IMR-90 (cell line): ENCODE results near the gene ZNF77. TPM values are rescaled to one million over a fixed set of nuclear protein-coding genes. Genes with fewer than 3 reads are reported as not detected.

Experiments used
- ATAC-seq: fragments of 200-7000 bp; cut with Tn5 transposase; 2 replicates; pipeline ENCODE4 v1.9.1; 2020; ENCODE audit warnings: low read depth, mild to moderate bottlenecking, moderate library complexity
- BruUV-seq: library from RNA; stranded (reverse); fragments of 400-500 nt; replicated peaks from 2 replicates; lab custom pipeline; 2021; lab: Mats Ljungman, UMichigan
- CTCF ChIA-PET: fragments of 300-600 bp; formaldehyde crosslinking; extraction: SDS; loops from one replicate; lab custom pipeline; 2021; ENCODE audit warnings: antibody characterized with exemption; lab: Yijun Ruan, JAX
- POLR2A ChIA-PET: fragments of 300-600 bp; sonication (Branson Sonifier 250); formaldehyde crosslinking; loops from one replicate; lab custom pipeline; 2022; ENCODE audit warnings: antibody characterized with exemption; ENCODE audit not compliant: unreplicated experiment; lab: Charles Lee
- DNase-seq: peaks from one replicate; pipeline ENCODE4 v3.0.0; 2013
- H2AFZ ChIP-seq: replicated peaks from 2 replicates; pipeline ENCODE3; 2013; ENCODE audit warnings: low read length, mild to moderate bottlenecking; ENCODE audit not compliant: poor library complexity
- H2AK5ac ChIP-seq: 2 replicates; pipeline ENCODE4 v1.6.1; 2013; ENCODE audit warnings: low read depth, low read length, inconsistent platforms
- H2AK9ac ChIP-seq: replicated peaks from 2 replicates; pipeline ENCODE3; 2013; ENCODE audit warnings: mild to moderate bottlenecking, low read depth, low read length, moderate library complexity; ENCODE audit not compliant: poor library complexity
- H2BK120ac ChIP-seq: 2 replicates; pipeline ENCODE4 v1.6.1; 2013; ENCODE audit warnings: low read depth, low read length, inconsistent platforms
- H2BK15ac ChIP-seq: 3 replicates; pipeline ENCODE4 v1.6.1; 2013; ENCODE audit warnings: low read depth, low read length, inconsistent platforms
- H2BK20ac ChIP-seq: 2 replicates; pipeline ENCODE4 v1.6.1; 2013; ENCODE audit warnings: low read depth, mild to moderate bottlenecking, inconsistent platforms, low read length, moderate library complexity
- H2BK5ac ChIP-seq: 2 replicates; pipeline ENCODE4 v1.6.1; 2013; ENCODE audit warnings: mild to moderate bottlenecking, low read depth, low read length, inconsistent platforms; ENCODE audit not compliant: poor library complexity, severe bottlenecking
- H3K14ac ChIP-seq: replicated peaks from 2 replicates; pipeline ENCODE4 v1.6.1; 2013; ENCODE audit warnings: low read depth, low read length, inconsistent platforms
- H3K18ac ChIP-seq: 2 replicates; pipeline ENCODE4 v1.6.1; 2013; ENCODE audit warnings: low read depth, low read length, control low read depth
- H3K23ac ChIP-seq: 2 replicates; pipeline ENCODE4 v1.6.1; 2013; ENCODE audit warnings: low read depth, low read length, inconsistent platforms
- H3K27ac ChIP-seq: 2 replicates; pipeline ENCODE4 v1.5.1; 2013; ENCODE audit warnings: mild to moderate bottlenecking, control low read depth, low read length; ENCODE audit not compliant: insufficient read depth
- H3K27me3 ChIP-seq: 2 replicates; pipeline ENCODE4 v1.6.1; 2013; ENCODE audit warnings: low read length; ENCODE audit not compliant: control insufficient read depth, insufficient read depth
- H3K36me3 ChIP-seq: 2 replicates; pipeline ENCODE4 v1.6.1; 2013; ENCODE audit warnings: low read length, mixed read lengths; ENCODE audit not compliant: control insufficient read depth, insufficient read depth
- H3K4ac ChIP-seq: 2 replicates; pipeline ENCODE4 v1.6.1; 2013; ENCODE audit warnings: low read depth, low read length, inconsistent platforms
- H3K4me1 ChIP-seq: 2 replicates; pipeline ENCODE4 v1.6.1; 2013; ENCODE audit warnings: low read length, mixed read lengths; ENCODE audit not compliant: control insufficient read depth, insufficient read depth
- H3K4me2 ChIP-seq: 2 replicates; pipeline ENCODE4 v1.6.1; 2013; ENCODE audit warnings: low read depth, mild to moderate bottlenecking, control low read depth, low read length, moderate library complexity
- H3K4me3 ChIP-seq: 2 replicates; pipeline ENCODE4 v1.5.1; 2013; ENCODE audit warnings: low read depth, mild to moderate bottlenecking, control low read depth, low read length, moderate library complexity; ENCODE audit not compliant: insufficient read depth
- H3K56ac ChIP-seq: 2 replicates; pipeline ENCODE4 v1.6.1; 2013; ENCODE audit warnings: low read length, inconsistent platforms; ENCODE audit not compliant: insufficient read depth; ENCODE audit errors: extremely low read depth
- H3K79me1 ChIP-seq, 2 experiments: 2 replicates each; pipeline ENCODE4 v1.6.1; 2013; ENCODE audit warnings: low read length in 2 of 2, inconsistent platforms in 1 of 2, low read depth in 1 of 2
- H3K9ac ChIP-seq: 2 replicates; pipeline ENCODE4 v1.6.1; 2013; ENCODE audit warnings: low read depth, low read length, control low read depth
- H3K9me1 ChIP-seq: 2 replicates; pipeline ENCODE4 v1.6.1; 2013; ENCODE audit warnings: low read length, inconsistent platforms; ENCODE audit not compliant: insufficient read depth
- H3K9me3 ChIP-seq: 2 replicates; pipeline ENCODE4 v1.6.1; 2013; ENCODE audit warnings: low read length; ENCODE audit not compliant: control insufficient read depth, insufficient read depth
- H4K20me1 ChIP-seq: 2 replicates; pipeline ENCODE4 v1.6.1; 2013; ENCODE audit warnings: low read length, inconsistent platforms; ENCODE audit not compliant: insufficient read depth
- H4K5ac ChIP-seq: 2 replicates; pipeline ENCODE4 v1.6.1; 2013; ENCODE audit warnings: mild to moderate bottlenecking, low read depth, low read length, control low read depth
- H4K8ac ChIP-seq, 2 experiments: 2 replicates each; pipeline ENCODE4 v1.6.1; 2013; ENCODE audit warnings: low read depth in 2 of 2, low read length in 2 of 2, control low read depth in 1 of 2, inconsistent platforms in 1 of 2
- H4K91ac ChIP-seq: 2 replicates; pipeline ENCODE4 v1.6.1; 2013; ENCODE audit warnings: low read depth, low read length, inconsistent platforms; ENCODE audit not compliant: insufficient read depth
- BHLHE40 ChIP-seq: fragments of 150-350 bp; IDR thresholded peaks from 2 replicates; pipeline ENCODE4 v1.6.1; 2016; ENCODE audit warnings: mild to moderate bottlenecking, low read depth, low read length
- CEBPB ChIP-seq: IDR thresholded peaks from 2 replicates; pipeline ENCODE4 v1.6.1; 2012; ENCODE audit warnings: low read depth, low read length, improper control_type of control experiment
- CTCF ChIP-seq: conservative IDR thresholded peaks from 2 replicates; pipeline ENCODE4 v1.5.1; 2012; ENCODE audit warnings: mild to moderate bottlenecking, low read depth, low read length, improper control_type of control experiment
- FOS ChIP-seq: fragments of 150-350 bp; IDR thresholded peaks from 2 replicates; pipeline ENCODE4 v1.6.1; 2016; ENCODE audit warnings: low read depth, low read length
- MAFK ChIP-seq: IDR thresholded peaks from 2 replicates; pipeline ENCODE4 v1.6.1; 2012; ENCODE audit warnings: low read depth, low read length, improper control_type of control experiment
- MXI1 ChIP-seq: IDR thresholded peaks from 2 replicates; pipeline ENCODE4 v1.6.1; 2012; ENCODE audit warnings: low read depth, mild to moderate bottlenecking, low read length, moderate library complexity, borderline replicate concordance
- NFE2L2 ChIP-seq: fragments of 150-350 bp; IDR thresholded peaks from 2 replicates; pipeline ENCODE4 v1.6.1; 2016; ENCODE audit warnings: low read depth, mild to moderate bottlenecking, low read length
- RAD21 ChIP-seq: IDR thresholded peaks from 2 replicates; pipeline ENCODE4 v1.6.1; 2012; ENCODE audit warnings: low read length, improper control_type of control experiment
- RCOR1 ChIP-seq: IDR thresholded peaks from 2 replicates; pipeline ENCODE4 v1.6.1; 2012; ENCODE audit warnings: mild to moderate bottlenecking, low read length, improper control_type of control experiment; ENCODE audit not compliant: insufficient replicate concordance
- USF2 ChIP-seq: fragments of 150-350 bp; IDR thresholded peaks from 2 replicates; pipeline ENCODE4 v1.6.1; 2017; ENCODE audit warnings: mild to moderate bottlenecking, antibody characterized with exemption, low read length, low read depth
- WGBS, 2 experiments: methylation state at CpG; one replicate each; pipeline versions ENCODE4 v1.1.5 to v1.1.7; 2013; ENCODE audit warnings: missing lambda C conversion rate in 2 of 2; ENCODE audit not compliant: insufficient read length in 1 of 2; ENCODE audit errors: extremely low coverage in 2 of 2; 5-methylcytosine and 5-hydroxymethylcytosine counted together
- dilution Hi-C: fragments of 300-500 bp; cut with HindIII; formaldehyde crosslinking; loops from one replicate; pipeline ENCODE4 v1.14.3; 2018; ENCODE audit warnings: low sequenced_read_pairs; ENCODE audit not compliant: unreplicated experiment
- in situ Hi-C: fragments of 300-500 bp; cut with MboI; formaldehyde crosslinking; loops from 3 replicates; pipeline ENCODE4 v1.14.3; 2019; ENCODE audit warnings: low sequenced_read_pairs, inconsistent platforms, mixed read lengths
- intact Hi-C: fragments of 100-400 bp; cut with micrococcal nuclease; formaldehyde crosslinking; loops from 2 replicates; pipeline ENCODE4 v1.10.0; 2022
- polyA plus RNA-seq, 3 experiments: library from polyadenylated mRNA; depleted of rRNA; stranded (reverse); fragments of >200 nt; gene quantifications; 2 replicates each; pipeline ENCODE4 v1.2.3, GENCODE V29; 2012; ENCODE audit warnings: low replicate concordance in 1 of 3
- total RNA-seq: library from RNA; depleted of rRNA; stranded (reverse); fragments of >200 nt; gene quantifications from 2 replicates; pipeline ENCODE4 v1.2.3, GENCODE V29; 2012

ZNF77 gene
- total and polyA plus RNA-seq, 2 of the 4 experiments (the other 2 are of a cell fraction), result 3.6 to 6.5 TPM

- H3K27ac ChIP-seq, result peak overlapping the region; percentile 12; the same call in 1 of the 2 replicates
- H3K4ac ChIP-seq, result 0 out of 2 replicates have a peak overlapping the region, but pooled peaks have one; percentile 10
- dilution Hi-C loops (no loop called here), intact Hi-C loops (loop anchor here (2.0 kb wide), 1 partner anchor 44 kb away; the partner anchor contains the start of gene ZNF57), in situ Hi-C loops (no loop called here)
- no TSS peak for BruUV-seq
- H2BK20ac ChIP-seq, result no peak overlapping the region
- H3K4me2 ChIP-seq, result peak overlapping the region; percentile 92
- no peak overlapping the region for H2BK5ac ChIP-seq
- CTCF ChIA-PET, result no interaction called here
- H2AK9ac ChIP-seq, result peak overlapping the region; percentile 90
- H3K9me1 ChIP-seq, result peaks cover 4% of the 10 kb centered on the region
- H3K27me3 ChIP-seq, result no peaks in the 10 kb centered on the region
- ATAC-seq, result peak; percentile 30
- no peak overlapping the region for H2BK15ac ChIP-seq
- WGBS, 2 experiments, result 1% methylated on average over 20 of the region's 23 CpGs; no CpG with 5 or more reads in 1 of the 2 experiments
- H3K4me1 ChIP-seq, result peaks cover 3% of the 10 kb centered on the region; the same call in 1 of the 2 replicates
- H3K9ac ChIP-seq, result peak overlapping the region; percentile 73
- no peak overlapping the region for H3K56ac ChIP-seq
- H3K14ac ChIP-seq, result 0 out of 2 replicates have a peak overlapping the region, but pooled peaks have one; percentile 9
- H4K20me1 ChIP-seq, result no peaks in the 10 kb centered on the region; the same call in 1 of the 2 replicates
- H3K9me3 ChIP-seq, result no peaks in the 10 kb centered on the region
- H3K4me3 ChIP-seq, result peak overlapping the region; percentile 87
- POLR2A ChIA-PET, result no interaction called here
- peak overlapping the region; percentile 75; the same call in 1 of the 2 replicates for H3K23ac ChIP-seq
- no peak overlapping the region for H3K18ac ChIP-seq
- peak overlapping the region in 1 of 2 experiments; percentile 62; a peak in 1 of 4 replicates for H4K8ac ChIP-seq
- H3K36me3 ChIP-seq, result peaks cover 2% of the 10 kb centered on the region; the same call in 1 of the 2 replicates
- DNase-seq, result no peak
- no peak overlapping the region for H2AK5ac ChIP-seq
- H4K91ac ChIP-seq, result no peak overlapping the region
- no peak overlapping the region for H4K5ac ChIP-seq
- H2AFZ ChIP-seq, result peak overlapping the region; percentile 95
- H3K79me1 ChIP-seq, result peaks cover 8 to 31% of the 10 kb centered on the region in 2 experiments
- H2BK120ac ChIP-seq, result no peak overlapping the region
- TF ChIP-seq NFE2L2, result no peak
- no peak for TF ChIP-seq CEBPB
- TF ChIP-seq RAD21, result no peak
- TF ChIP-seq USF2, result no peak
- TF ChIP-seq CTCF, result no peak
- no peak for TF ChIP-seq MXI1
- TF ChIP-seq BHLHE40, result no peak
- no peak for TF ChIP-seq MAFK
- TF ChIP-seq FOS, result no peak
- no peak for TF ChIP-seq RCOR1
Observed at GRCh38 chr19:2944403-2944774, 382 bp downstream of the ZNF77 start.
